ENCODE measurements around the gene CCSAP.

CCSAP gene

GRCh38 chr1:229285440-229285839 lies 57.4 kb downstream of the CCSAP start:
- no peak for DNase-seq

GRCh38 chr1:229284887-229285286 lies 58.0 kb downstream of the CCSAP start:
- no peak for DNase-seq

- no peak for DNase-seq
Observed at GRCh38 chr1:229283183-229283611, 59.6 kb downstream of the CCSAP start.

- no peak for DNase-seq
Observed at GRCh38 chr1:229282295-229282823, 60.5 kb downstream of the CCSAP start.

GRCh38 chr1:229281339-229281926 lies 61.4 kb downstream of the CCSAP start:
- no peak for DNase-seq

- DNase-seq, result peak; percentile 29
Observed at GRCh38 chr1:229280921-229281320, 61.9 kb downstream of the CCSAP start.

GRCh38 chr1:229280037-229280828 lies 62.6 kb downstream of the CCSAP start:
- no peak for DNase-seq

GRCh38 chr1:229279242-229279641 lies 63.6 kb downstream of the CCSAP start:
- DNase-seq, result no peak

GRCh38 chr1:229278120-229278741 lies 64.6 kb downstream of the CCSAP start:
- no peak for DNase-seq

- DNase-seq, result no peak
Observed at GRCh38 chr1:229275005-229275404, 67.8 kb downstream of the CCSAP start.

GRCh38 chr1:229273507-229274232 lies 69.2 kb downstream of the CCSAP start:
- no peak for DNase-seq

GRCh38 chr1:229272164-229273158 lies 70.4 kb downstream of the CCSAP start:
- no peak for DNase-seq

GRCh38 chr1:229271448-229272159 lies 71.2 kb downstream of the CCSAP start:
- DNase-seq, result peak; percentile 20

Data from fibroblast of skin of right quadriceps (primary cell).